ENCODE measurements around the gene HECTD4. TPM values are rescaled to one million over a fixed set of nuclear protein-coding genes. Genes with fewer than 3 reads are reported as not detected.
"Not testable (repeated sequence)": the region's sequence is repeated elsewhere in the genome, so short reads cannot be mapped to it uniquely, and the experiment has no call there.

Gene HECTD4
- polyA plus RNA-seq, 1 donor: 68.9 TPM

GRCh38 chr12:112175361-112176155 is 206.7 kb downstream of the HECTD4 start:
- DNase-seq: no peak

- DNase-seq: no peak
Measured at GRCh38 chr12:112172556-112173324, 209.5 kb downstream of the HECTD4 start.

GRCh38 chr12:112170971-112171596 is 211.1 kb downstream of the HECTD4 start:
- no peak for DNase-seq

GRCh38 chr12:112170376-112170775 is 211.9 kb downstream of the HECTD4 start:
- DNase-seq: no peak

GRCh38 chr12:112169966-112170365 is 212.3 kb downstream of the HECTD4 start:
- DNase-seq: no peak

- DNase-seq: no peak
Measured at GRCh38 chr12:112169161-112169872, 212.9 kb downstream of the HECTD4 start.

GRCh38 chr12:112168561-112168971 is 213.7 kb downstream of the HECTD4 start:
- no peak for DNase-seq

GRCh38 chr12:112167718-112168525 is 214.3 kb downstream of the HECTD4 start:
- DNase-seq: no peak

GRCh38 chr12:112167031-112167461 is 215.2 kb downstream of the HECTD4 start:
- DNase-seq: no peak

GRCh38 chr12:112166051-112167015 is 215.9 kb downstream of the HECTD4 start:
- DNase-seq: no peak

- no peak for DNase-seq
Measured at GRCh38 chr12:112165624-112166023, 216.6 kb downstream of the HECTD4 start.

- DNase-seq: no peak
Measured at GRCh38 chr12:112164011-112164660, 218.1 kb downstream of the HECTD4 start.

GRCh38 chr12:112163471-112163991 is 218.7 kb downstream of the HECTD4 start:
- no peak for DNase-seq

GRCh38 chr12:112163056-112163455 is 219.2 kb downstream of the HECTD4 start:
- no peak for DNase-seq

GRCh38 chr12:112162241-112162790 is 219.9 kb downstream of the HECTD4 start:
- DNase-seq: no peak

GRCh38 chr12:112161711-112162110 is 220.5 kb downstream of the HECTD4 start:
- no peak for DNase-seq

GRCh38 chr12:112160611-112161010 is 221.6 kb downstream of the HECTD4 start:
- DNase-seq: no peak

- DNase-seq: no peak
Measured at GRCh38 chr12:112159146-112159541, 223.1 kb downstream of the HECTD4 start.

- DNase-seq: not testable (repeated sequence)
Measured at GRCh38 chr12:112158461-112159145, 223.6 kb downstream of the HECTD4 start.
